ENCODE data around the gene PTPN2. TPM values are rescaled to one million over a fixed set of nuclear protein-coding genes. Genes with fewer than 3 reads are reported as not detected.

The PTPN2 gene
- total RNA-seq, 1 donor from 2014 or later: 11.0 TPM

DNA sequence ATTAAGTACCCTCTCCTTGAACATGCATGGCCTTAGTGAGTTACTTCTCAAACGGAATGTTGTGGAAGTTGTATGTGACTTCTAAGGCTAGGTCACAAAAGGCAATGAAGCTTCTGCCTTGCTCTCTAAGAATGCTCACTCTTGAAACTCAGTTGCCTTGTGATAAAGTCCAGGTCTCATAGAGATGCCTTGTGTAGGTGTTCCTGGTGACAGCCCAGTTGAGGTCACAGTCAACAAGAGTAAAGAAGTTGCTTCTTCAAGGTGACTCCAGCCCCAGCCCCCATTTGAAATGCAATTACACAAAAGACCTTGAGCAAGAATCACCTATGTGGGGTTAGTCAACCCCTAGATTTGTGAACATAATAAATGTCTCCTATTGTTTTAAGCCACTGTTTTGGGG, 35.6 kb downstream of the PTPN2 start:
- H3K27ac ChIP-seq (replicated peaks): no peak overlapping the region
- intact Hi-C loops (cut with micrococcal nuclease): no loop called here
- H3K36me3 ChIP-seq: no peaks in the 10 kb centered on the region
- H3K9me3 ChIP-seq (replicated peaks): no peaks in the 10 kb centered on the region
- no peak for DNase-seq
- no peak overlapping the region for H3K4me3 ChIP-seq
- no peaks in the 10 kb centered on the region for H3K27me3 ChIP-seq (ENCODE audit: low read depth)
- TF ChIP-seq, protein P1, sequence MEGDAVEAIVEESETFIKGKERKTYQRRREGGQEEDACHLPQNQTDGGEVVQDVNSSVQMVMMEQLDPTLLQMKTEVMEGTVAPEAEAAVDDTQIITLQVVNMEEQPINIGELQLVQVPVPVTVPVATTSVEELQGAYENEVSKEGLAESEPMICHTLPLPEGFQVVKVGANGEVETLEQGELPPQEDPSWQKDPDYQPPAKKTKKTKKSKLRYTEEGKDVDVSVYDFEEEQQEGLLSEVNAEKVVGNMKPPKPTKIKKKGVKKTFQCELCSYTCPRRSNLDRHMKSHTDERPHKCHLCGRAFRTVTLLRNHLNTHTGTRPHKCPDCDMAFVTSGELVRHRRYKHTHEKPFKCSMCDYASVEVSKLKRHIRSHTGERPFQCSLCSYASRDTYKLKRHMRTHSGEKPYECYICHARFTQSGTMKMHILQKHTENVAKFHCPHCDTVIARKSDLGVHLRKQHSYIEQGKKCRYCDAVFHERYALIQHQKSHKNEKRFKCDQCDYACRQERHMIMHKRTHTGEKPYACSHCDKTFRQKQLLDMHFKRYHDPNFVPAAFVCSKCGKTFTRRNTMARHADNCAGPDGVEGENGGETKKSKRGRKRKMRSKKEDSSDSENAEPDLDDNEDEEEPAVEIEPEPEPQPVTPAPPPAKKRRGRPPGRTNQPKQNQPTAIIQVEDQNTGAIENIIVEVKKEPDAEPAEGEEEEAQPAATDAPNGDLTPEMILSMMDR (IDR thresholded peaks at IDR 0.05; ENCODE audit: borderline replicate concordance): no peak
- H3K4me1 ChIP-seq: peaks cover 7% of the 10 kb centered on the region

DNA sequence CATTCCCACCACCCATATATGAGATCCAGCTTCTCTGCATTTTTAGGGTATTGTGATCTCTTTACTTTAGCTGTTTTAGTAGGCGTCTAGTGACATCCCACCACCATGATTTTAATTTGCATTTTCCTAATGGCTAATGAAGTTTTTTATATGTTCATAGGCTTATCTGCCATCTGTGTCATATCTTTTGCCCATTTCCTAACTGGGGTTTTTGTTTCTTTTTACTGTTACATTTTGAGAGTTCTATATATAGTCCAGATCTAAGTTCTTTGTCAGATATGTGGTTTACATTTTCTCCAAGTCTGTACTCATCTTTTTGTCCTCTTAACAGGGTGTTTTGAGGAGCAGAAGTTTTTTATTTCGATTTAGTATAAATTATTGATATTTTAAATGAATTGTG, 39.6 kb downstream of the PTPN2 start:
- H3K27ac ChIP-seq (replicated peaks): no peak overlapping the region
- intact Hi-C loops (cut with micrococcal nuclease): no loop called here

DNA sequence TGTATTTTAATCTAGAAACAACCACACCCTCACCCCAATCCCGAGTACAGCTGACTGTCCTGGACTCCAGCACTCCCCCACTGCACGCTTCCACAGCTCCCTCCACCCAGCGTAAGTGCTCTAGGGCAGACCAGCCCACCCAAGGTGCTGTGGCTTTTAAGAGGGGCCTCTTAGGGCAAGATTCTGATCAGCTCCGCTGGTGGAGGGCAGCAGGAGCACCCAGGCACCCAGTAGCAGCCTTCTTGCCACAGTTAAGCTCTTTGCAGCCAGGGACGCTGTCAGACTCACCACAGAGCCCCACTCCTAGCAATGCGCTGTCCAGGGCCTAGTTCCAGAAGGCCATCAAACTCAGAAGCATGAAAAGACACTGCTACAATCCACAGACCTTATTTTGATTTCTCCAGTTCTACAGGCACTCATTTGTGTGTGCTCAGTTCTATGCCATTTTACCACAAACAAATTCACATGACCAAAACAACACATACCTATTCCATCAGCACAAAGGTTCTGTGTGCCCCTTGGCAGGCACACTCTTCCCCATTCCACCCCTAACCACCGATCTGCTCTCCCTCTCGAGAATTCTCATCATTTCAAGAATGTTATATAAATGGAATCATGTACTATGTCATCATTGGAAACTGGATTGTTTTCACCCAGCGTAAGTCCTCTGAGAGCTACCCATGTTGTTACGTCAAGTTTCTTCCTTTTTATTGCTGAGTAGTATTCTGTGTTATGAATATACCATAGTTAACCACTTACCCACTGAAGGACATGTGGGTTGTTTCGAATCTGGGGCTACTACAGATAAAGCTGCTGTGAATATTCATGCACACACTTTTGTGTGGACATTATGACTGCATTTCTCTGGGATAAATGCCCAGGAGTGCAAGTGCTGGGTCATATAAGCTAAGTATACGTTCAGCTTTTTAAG, 40.4 kb downstream of the PTPN2 start:
- no peak overlapping the region for H3K27ac ChIP-seq (replicated peaks)
- H3K4me3 ChIP-seq: no peak overlapping the region
- no peaks in the 10 kb centered on the region for H3K36me3 ChIP-seq
- intact Hi-C loops (cut with micrococcal nuclease): no loop called here
- no peaks in the 10 kb centered on the region for H3K27me3 ChIP-seq (ENCODE audit: low read depth)
- no peak for DNase-seq
- no peaks in the 10 kb centered on the region for H3K9me3 ChIP-seq (replicated peaks)
- H3K4me1 ChIP-seq: peaks cover 2% of the 10 kb centered on the region
- TF ChIP-seq, protein P1 (IDR thresholded peaks at IDR 0.05; ENCODE audit: borderline replicate concordance): no peak

More for the DNA sequence above, 39.6 kb downstream of the PTPN2 start:
- H3K36me3 ChIP-seq: no peaks in the 10 kb centered on the region
- TF ChIP-seq, protein P1 (IDR thresholded peaks at IDR 0.05; ENCODE audit: borderline replicate concordance): no peak
- no peak for DNase-seq
- H3K4me3 ChIP-seq: no peak overlapping the region
- H3K27me3 ChIP-seq (ENCODE audit: low read depth): no peaks in the 10 kb centered on the region
- H3K4me1 ChIP-seq: peaks cover 7% of the 10 kb centered on the region
- no peaks in the 10 kb centered on the region for H3K9me3 ChIP-seq (replicated peaks)

DNA sequence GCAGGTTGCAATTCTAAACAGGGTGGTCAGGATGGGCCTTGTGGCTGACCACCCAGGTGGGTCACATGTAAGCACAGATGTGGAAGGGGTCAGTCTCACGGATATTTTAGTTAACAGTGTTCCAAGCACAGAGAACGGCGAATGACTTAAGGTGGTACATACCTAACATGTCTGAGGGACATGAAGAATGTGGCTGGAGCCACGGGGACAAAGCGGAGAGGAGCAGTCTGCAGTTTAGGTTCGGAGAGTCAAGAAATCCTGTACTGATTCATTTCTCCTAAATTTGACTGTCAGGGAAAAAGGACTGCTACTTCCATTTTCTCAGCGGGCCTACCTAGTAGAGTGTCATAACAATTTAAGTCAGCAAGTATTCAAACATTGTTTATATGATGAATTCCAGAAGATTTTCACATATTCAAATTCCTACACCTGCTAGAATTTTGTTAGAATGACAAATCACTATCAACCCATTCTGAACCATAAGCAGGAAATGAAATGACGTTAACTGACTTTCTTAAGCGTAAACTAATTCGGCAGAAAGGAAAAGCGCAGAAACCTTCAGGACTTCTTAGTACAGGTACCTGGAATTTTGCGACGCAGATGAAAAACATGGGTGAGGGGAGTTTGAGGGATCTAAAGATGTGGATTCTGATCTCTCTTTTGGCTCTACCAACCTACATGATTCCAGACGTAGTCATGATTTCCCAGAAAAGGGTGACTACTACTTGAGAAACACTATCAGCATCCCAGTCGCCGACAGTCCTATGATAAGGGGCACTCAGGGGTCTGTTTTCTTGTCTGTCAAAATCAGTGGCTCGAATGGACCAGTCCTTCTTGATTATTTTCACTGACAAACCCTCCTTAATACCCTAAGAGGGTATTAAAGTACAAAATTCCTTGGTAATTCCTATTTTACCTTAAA, 41.3 kb downstream of the PTPN2 start:
- TF ChIP-seq, protein P1 (IDR thresholded peaks at IDR 0.05; ENCODE audit: borderline replicate concordance): no peak
- Histone ChIP-seq H3K9me3 (replicated peaks) (no peaks in the 10 kb centered on the region), H3K4me3 (no peak overlapping the region), H3K27me3 (ENCODE audit: low read depth) (no peaks in the 10 kb centered on the region), H3K36me3 (no peaks in the 10 kb centered on the region), H3K27ac (replicated peaks) (no peak overlapping the region), H3K4me1 (peaks cover 10% of the 10 kb centered on the region)
- intact Hi-C loops (cut with micrococcal nuclease): no loop called here
- no peak for DNase-seq

DNA sequence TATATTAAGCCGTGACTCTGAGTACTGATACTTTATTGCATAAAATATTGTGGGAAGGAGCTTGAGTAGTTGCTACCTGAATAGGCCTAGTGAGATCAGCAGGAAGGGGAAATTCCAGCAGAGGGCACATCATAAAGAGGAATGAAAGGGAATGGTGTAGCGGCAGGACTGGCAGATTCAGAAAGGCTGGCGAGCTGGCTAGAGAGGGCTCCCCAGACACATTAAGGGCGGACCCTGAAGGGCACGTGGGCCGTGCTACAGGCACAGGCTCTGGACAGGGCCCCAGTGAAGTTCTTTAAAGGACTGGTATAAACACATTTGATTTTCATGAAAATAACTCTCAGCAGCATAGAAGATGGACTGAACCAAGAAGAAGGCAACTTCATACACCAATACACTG, 43.0 kb downstream of the PTPN2 start:
- Histone ChIP-seq H3K9me3 (replicated peaks) (no peaks in the 10 kb centered on the region), H3K27me3 (ENCODE audit: low read depth) (no peaks in the 10 kb centered on the region), H3K4me3 (no peak overlapping the region), H3K36me3 (peaks cover 3% of the 10 kb centered on the region), H3K27ac (replicated peaks) (no peak overlapping the region), H3K4me1 (peaks cover 14% of the 10 kb centered on the region)
- DNase-seq: no peak
- intact Hi-C loops (cut with micrococcal nuclease): no loop called here
- TF ChIP-seq, protein P1 (IDR thresholded peaks at IDR 0.05; ENCODE audit: borderline replicate concordance): no peak
